Stimulated activated CD4-positive, alpha-beta T cell treated with anti-CD3 and anti-CD28 coated beads, Interleukin-1b, Interleukin-23, amount 100 ng/mL, for 24 hours (primary cell): ENCODE results near the gene FCER2.
"Not testable (repeated sequence)": the region's sequence is repeated elsewhere in the genome, so short reads cannot be mapped to it uniquely, and the experiment has no call there.

Experiments used
- DNase-seq, 4 experiments: peaks; one replicate each; pipeline ENCODE4 v3.0.0-alpha.2; 2020; ENCODE audit warnings: low read depth in 4 of 4, low spot score in 1 of 4

The FCER2 gene

DNA sequence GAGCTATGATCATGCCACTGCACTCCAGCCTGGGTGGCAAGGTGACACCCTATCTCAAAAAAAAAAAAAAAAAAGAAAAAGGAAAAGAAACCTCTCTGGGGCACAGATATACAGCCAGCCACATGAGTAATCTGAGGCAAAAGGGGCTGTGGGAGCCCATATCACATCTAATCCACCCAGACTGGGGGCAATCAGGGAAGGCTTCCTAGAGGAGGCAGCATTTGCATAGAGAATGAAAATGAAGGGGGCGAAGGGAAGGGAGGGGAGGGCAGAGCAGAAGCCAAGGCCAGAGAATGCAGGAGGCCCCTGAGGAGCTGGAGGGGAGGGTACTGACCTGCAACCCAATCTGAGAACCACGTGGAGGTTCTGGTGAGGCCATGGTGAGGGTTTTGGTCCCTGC is 51.8 kb downstream of the FCER2 start:
- no peak for DNase-seq

- no peak for DNase-seq
Observed at GRCh38 chr19:7648265-7649014, 53.5 kb downstream of the FCER2 start.

- no peak for DNase-seq
Observed at GRCh38 chr19:7647156-7647555, 54.8 kb downstream of the FCER2 start.

GRCh38 chr19:7646426-7646700 is 55.6 kb downstream of the FCER2 start:
- no peak for DNase-seq

DNA sequence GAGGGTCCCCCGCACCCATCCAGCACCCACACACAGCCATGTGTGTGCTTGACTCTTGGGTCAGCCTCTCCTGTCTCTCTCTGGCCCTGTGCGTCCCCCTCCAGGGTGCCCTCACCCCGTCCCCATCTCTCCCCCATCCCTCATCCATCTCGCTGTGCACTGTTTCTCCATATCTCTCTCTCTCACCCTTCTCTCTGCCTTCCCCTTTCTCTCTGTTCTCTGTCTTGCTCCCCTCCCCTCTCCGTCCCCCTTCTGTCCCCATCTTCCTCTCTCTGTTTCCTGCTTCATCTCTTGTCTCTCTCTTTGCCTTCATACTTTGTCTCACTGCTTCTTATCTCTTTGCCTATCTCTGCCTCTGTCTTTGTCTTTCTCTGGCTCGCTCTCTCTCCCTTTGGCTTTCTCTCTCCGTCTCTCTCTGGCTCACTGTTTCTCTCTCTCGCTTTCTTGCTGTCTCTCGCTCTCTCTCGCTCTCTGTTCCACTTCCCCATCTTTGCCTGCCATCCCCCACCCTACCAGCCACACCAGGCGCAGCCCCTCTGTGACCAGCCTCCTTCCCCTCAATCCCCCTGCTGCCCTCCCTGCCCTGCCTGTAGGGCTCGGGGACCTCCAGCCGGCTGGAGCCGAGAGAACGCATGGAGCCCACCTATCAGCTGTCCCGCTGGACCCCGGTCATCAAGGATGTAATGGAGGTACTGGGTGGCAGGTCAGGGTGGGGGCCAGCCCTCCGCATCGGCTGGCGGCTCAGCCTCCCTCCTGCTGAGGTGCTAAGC is 56.1 kb downstream of the FCER2 start:
- DNase-seq = no peak

DNA sequence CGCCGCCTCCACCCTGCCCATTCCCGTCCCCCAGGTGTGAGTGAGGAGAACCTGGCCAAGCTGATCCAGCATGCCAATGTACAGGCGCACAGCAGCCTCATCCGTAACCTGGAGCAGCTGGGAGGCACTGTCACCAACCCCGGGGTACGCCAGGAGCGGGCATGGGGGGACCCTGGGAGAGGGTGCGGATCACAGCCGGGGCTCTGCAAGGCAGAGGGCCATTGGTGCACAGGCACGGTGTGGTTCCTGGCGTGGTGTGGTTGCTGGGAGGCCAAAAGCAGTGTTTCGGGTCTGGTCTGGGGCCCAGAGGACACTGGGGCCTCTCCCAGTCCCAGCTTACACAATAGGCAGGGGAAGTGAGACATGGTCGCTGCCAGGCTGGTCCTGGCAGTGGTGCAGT is 56.8 kb downstream of the FCER2 start:
- DNase-seq = no peak

DNA sequence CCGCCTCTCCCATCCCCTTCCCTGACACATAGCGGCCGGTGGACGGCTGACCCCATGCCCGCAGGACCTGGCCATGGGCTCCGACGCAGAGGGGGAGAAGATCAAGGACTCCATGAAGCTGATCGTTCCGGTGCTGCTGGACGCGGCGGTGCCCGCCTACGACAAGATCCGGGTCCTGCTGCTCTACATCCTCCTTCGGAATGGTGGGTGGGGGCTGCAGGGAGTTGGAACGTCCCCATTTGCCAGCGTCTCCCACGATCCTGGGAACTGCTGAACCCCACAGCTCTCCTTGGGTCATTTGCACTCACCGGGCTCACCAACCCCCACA is 57.4 kb downstream of the FCER2 start:
- no peak for DNase-seq

DNA sequence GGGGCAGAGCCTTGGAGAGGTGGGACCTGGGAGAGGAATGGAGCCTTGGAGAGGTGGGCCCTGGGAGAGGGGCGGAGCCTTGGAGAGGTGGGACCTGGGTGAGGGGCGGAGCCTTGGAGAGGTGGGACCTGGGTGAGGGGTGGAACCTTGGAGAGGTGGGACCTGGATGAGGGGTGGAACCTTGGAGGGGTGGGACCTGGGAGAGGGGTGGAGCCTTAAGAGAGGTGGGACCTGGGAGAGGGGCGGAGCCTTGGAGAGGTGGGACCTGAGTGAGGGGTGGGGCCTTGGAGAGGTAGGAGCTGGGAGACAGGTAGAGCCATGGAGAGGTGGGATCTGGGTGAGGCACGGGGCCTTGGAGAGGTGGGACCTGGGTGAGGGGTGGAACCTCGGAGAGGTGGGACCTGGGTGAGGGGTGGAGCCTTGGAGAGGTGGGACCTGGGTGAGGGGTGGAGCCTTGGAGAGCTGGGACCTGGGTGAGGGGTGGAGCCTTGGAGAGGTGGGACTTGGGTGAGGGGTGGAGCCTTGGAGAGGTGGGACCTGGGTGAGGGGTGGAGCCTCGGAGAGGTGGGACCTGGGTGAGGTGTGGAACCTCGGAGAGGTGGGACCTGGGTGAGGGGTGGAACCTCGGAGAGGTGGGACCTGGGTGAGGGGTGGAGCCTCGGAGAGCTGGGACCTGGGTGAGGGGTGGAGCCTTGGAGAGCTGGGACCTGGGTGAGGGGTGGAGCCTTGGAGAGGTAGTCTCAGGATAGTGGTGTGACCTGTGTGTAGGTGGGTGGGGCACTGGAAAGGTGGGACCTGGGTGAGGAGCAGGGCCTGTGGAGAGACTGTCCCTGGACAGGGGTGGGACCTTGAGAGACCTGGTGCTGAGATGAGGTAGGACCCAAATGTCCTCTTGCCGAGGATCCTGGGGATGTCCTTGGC is 58.0 kb downstream of the FCER2 start:
- not testable (repeated sequence) for DNase-seq

GRCh38 chr19:7643031-7643415 is 58.9 kb downstream of the FCER2 start:
- no peak for DNase-seq

DNA sequence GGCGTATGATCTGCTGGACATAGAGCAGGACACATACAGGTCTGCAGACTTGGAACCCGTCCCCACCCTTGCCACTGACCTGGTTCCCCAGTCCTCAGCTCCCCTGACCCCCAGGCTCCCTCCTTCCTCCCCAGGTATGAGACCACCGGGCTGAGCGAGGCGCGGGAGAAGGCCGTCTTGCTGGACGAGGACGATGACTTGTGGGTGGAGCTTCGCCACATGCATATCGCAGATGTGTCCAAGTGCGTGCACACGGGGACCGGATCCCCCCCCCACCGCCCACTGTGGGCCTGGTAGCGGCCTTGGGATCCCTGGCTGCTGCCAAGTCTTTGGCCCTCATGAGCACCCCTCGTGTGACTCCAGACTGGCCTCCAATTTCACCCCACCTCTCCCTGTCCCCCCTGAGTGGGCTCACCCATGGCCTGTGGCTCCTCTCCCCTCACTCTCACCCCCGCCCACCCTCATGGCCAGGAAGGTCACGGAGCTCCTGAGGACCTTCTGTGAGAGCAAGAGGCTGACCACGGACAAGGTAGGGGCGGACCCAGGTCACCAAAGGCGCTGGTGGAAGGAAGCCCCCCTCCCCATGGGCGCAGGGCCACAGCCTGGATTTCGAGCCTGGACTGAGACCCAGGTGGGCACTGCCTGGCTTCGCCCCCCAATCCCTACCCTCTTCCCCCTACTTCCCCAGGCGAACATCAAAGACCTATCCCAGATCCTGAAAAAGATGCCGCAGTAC is 59.5 kb downstream of the FCER2 start:
- no peak for DNase-seq

- DNase-seq = no peak
Observed at GRCh38 chr19:7641290-7642276, 60.3 kb downstream of the FCER2 start.

DNA sequence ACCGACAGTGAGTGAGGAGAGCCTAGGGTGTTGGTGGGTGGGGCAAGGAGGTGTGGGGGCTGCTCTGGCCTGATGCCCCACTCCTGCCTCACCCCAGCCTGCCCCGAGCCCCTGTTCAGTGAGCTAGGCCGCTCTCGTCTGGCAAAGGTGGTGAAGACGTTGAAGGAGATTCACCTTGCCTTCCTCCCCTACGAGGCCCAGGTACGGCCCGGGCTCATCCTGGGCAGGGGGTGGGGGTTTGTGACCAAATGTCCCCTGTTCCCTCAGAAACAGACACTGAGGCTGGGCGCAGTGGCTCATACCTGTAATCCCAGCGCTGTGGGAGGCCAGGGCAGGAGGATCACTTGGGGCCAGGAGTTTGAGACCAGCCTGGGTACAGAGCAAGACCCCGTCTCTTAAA is 61.1 kb downstream of the FCER2 start:
- DNase-seq = no peak

DNA sequence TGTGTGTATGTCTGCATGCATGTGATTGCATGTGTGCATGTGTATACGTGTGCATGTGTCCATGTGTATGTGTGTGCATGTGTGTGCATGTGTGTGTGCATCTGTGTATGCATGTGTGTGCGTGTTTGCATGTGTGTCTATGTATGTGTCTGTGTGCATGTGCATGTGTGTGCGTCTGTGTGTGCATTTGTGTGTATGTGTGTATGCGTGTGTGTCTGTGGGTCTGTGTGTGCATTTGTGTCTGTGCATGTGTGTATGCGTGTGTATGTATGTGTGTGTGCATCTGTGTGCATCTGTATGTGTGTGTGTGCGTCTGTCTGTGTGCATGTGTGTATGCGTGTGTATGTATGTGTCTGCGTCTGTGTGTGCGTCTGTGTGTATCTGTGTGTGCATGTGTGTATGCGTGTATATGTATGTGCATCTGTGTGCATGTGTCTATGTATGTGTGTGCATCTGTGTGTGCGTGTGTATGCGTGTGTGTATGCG is 62.0 kb downstream of the FCER2 start:
- no peak for DNase-seq

GRCh38 chr19:7638802-7639465 is 63.0 kb downstream of the FCER2 start:
- DNase-seq = no peak
